Measurements from ENCODE around the gene MBNL1. TPM values are rescaled to one million over a fixed set of nuclear protein-coding genes. Genes with fewer than 3 reads are reported as not detected.

The MBNL1 gene
- total RNA-seq, 2 experiments from 2014 or later, result 385 to 392 TPM

DNA sequence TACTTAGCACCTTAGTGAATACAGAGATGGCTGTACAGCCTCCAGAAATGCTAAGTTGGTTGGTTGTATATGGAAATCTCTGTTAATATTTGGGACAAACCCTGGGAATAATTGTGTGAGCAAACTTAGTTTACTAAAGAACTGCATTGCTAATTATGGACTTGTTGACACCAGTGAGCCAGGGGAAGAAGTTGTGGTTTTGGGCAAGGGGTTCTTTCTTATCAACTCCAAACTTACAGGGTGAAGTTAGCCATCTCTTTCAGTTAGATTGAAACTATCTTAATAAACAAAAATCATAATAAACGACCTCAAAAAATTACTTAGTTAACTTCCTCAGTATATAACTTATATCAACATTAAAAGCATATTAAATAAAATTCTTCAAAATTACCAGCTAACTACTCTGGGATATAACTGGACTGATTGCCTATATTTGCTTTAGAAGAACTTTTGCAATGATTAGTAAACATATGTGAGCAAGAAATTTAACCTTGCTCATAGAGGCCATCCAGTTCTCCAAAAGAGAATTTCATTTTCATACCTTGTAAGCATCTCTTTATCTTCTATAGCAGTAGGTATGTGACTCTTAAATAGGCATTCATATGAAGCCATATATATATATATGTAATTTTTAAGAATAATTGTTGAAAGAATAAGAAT is 24.7 kb downstream of the MBNL1 start:
- Mint-ChIP-seq H3K9me3 (no peaks in the 10 kb centered on the region), H3K4me3 (no peak overlapping the region), H3K36me3 (peaks cover 31% of the 10 kb centered on the region), H3K27ac (peak overlapping the region; percentile 23), H3K27me3 (no peaks in the 10 kb centered on the region), H3K4me1 (peaks cover 67% of the 10 kb centered on the region)
- no peak for DNase-seq

GRCh38 chr3:152295344-152295743 is 26.6 kb downstream of the MBNL1 start:
- H3K36me3 Mint-ChIP-seq, result peaks cover 41% of the 10 kb centered on the region
- H3K4me3 Mint-ChIP-seq, result no peak overlapping the region
- peak overlapping the region; percentile 70 for H3K27ac Mint-ChIP-seq
- no peak for DNase-seq
- peaks cover 73% of the 10 kb centered on the region for H3K4me1 Mint-ChIP-seq
- no peaks in the 10 kb centered on the region for H3K27me3 Mint-ChIP-seq
- H3K9me3 Mint-ChIP-seq, result no peaks in the 10 kb centered on the region

DNA sequence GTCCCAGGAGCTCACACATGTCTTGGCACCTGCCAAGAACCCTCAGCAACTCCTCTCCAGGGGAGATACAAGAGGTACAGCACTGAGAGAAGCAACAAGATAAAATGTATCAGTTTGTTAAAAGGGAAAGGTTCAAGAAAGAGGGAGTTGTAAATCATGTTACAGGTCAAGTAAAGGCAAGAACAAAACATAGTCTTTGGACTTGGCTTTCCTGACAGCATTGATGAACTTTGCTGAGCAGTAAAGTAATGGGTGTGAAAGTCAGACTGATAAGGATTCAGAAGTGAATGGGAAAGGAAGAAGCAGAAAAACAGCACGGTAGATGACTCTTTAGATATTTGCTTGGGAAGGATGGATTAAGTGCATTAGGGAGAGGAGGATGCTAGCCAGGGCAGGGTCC is 27.1 kb downstream of the MBNL1 start:
- peaks cover 72% of the 10 kb centered on the region for H3K4me1 Mint-ChIP-seq

GRCh38 chr3:152296382-152296781 is 27.7 kb downstream of the MBNL1 start:
- no peaks in the 10 kb centered on the region for H3K9me3 Mint-ChIP-seq
- peak overlapping the region; percentile 70 for H3K27ac Mint-ChIP-seq
- peaks cover 72% of the 10 kb centered on the region for H3K4me1 Mint-ChIP-seq
- DNase-seq, result no peak
- no peaks in the 10 kb centered on the region for H3K27me3 Mint-ChIP-seq
- H3K36me3 Mint-ChIP-seq, result peaks cover 46% of the 10 kb centered on the region
- no peak overlapping the region for H3K4me3 Mint-ChIP-seq

More for the DNA sequence above, 27.1 kb downstream of the MBNL1 start:
- Mint-ChIP-seq H3K9me3 (no peaks in the 10 kb centered on the region), H3K36me3 (peaks cover 45% of the 10 kb centered on the region), H3K27ac (peak overlapping the region; percentile 70), H3K4me3 (no peak overlapping the region), H3K27me3 (no peaks in the 10 kb centered on the region)
- DNase-seq, result no peak

GRCh38 chr3:152296971-152297370 is 28.2 kb downstream of the MBNL1 start:
- no peak for DNase-seq
- H3K4me3 Mint-ChIP-seq, result no peak overlapping the region
- peak overlapping the region; percentile 70 for H3K27ac Mint-ChIP-seq
- H3K4me1 Mint-ChIP-seq, result peaks cover 72% of the 10 kb centered on the region
- H3K27me3 Mint-ChIP-seq, result no peaks in the 10 kb centered on the region
- H3K9me3 Mint-ChIP-seq, result no peaks in the 10 kb centered on the region
- H3K36me3 Mint-ChIP-seq, result peaks cover 43% of the 10 kb centered on the region

- Mint-ChIP-seq H3K4me3 (peak overlapping the region; percentile 77), H3K27ac (peak overlapping the region; percentile 98), H3K9me3 (no peaks in the 10 kb centered on the region), H3K27me3 (no peaks in the 10 kb centered on the region), H3K36me3 (peaks cover 43% of the 10 kb centered on the region), H3K4me1 (peaks cover 73% of the 10 kb centered on the region)
- DNase-seq, result peak; percentile 65
These were observed 29.9 kb downstream of the MBNL1 start for GRCh38 chr3:152298393-152299248.

GRCh38 chr3:152299249-152299976 is 30.7 kb downstream of the MBNL1 start:
- Mint-ChIP-seq H3K4me3 (peak overlapping the region; percentile 77), H3K27me3 (no peaks in the 10 kb centered on the region), H3K36me3 (peaks cover 43% of the 10 kb centered on the region), H3K27ac (peak overlapping the region; percentile 98), H3K4me1 (peaks cover 77% of the 10 kb centered on the region), H3K9me3 (no peaks in the 10 kb centered on the region)
- DNase-seq, result no peak

GRCh38 chr3:152300029-152300731 is 31.5 kb downstream of the MBNL1 start:
- no peaks in the 10 kb centered on the region for H3K9me3 Mint-ChIP-seq
- H3K27ac Mint-ChIP-seq, result peak overlapping the region; percentile 98
- peaks cover 80% of the 10 kb centered on the region for H3K4me1 Mint-ChIP-seq
- peak overlapping the region; percentile 77 for H3K4me3 Mint-ChIP-seq
- H3K27me3 Mint-ChIP-seq, result no peaks in the 10 kb centered on the region
- peaks cover 43% of the 10 kb centered on the region for H3K36me3 Mint-ChIP-seq
- DNase-seq, result no peak

DNA sequence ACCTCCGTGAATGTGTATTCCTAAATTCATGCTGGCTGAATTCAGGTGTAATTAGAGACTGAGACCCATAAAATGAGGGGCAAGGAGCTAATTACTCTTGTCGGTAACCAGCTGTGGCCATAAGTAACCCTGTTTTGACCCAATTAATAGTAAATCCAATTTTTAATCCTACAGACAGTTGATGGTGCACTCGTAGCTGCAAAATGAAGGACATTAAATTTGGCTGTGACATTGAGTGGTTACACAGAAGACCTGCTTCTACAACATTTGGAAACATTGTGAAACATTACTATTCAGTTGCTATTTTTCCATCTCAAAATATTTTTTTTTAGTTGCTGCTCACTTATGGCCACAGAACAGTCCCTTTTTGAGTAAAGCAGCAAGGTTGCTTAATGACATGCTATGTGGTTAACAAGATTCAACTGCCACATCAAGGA is 33.0 kb downstream of the MBNL1 start:
- H3K36me3 Mint-ChIP-seq, result peaks cover 44% of the 10 kb centered on the region
- DNase-seq, result no peak
- peaks cover 77% of the 10 kb centered on the region for H3K4me1 Mint-ChIP-seq
- no peaks in the 10 kb centered on the region for H3K27me3 Mint-ChIP-seq
- H3K4me3 Mint-ChIP-seq, result peak overlapping the region; percentile 47
- H3K27ac Mint-ChIP-seq, result peak overlapping the region; percentile 85
- no peaks in the 10 kb centered on the region for H3K9me3 Mint-ChIP-seq

DNA sequence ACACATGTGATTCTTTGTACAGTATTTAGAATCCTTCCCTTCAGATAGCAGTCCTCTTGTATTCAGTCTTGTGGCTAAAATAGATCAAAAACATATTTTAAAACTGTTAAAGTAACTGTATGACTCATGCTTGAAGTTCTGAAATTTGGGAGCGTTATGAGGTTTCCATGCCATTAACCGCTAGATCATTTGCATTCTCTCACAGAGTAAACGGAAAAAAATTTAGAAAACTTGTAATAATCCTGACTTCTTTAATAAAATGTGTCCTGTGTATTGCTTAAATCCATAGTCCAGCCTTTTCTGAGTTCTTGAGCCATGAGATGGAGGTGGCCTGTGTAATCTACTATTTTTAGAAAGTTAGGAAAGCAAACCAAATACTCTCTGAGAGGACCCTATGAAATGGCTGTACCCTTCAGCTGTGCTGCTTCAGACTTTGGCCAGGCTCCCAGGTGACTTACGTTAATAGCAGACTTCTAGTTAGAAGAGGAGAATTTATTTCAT is 33.8 kb downstream of the MBNL1 start:
- Mint-ChIP-seq H3K27me3 (no peaks in the 10 kb centered on the region), H3K27ac (peak overlapping the region; percentile 85)

DNA sequence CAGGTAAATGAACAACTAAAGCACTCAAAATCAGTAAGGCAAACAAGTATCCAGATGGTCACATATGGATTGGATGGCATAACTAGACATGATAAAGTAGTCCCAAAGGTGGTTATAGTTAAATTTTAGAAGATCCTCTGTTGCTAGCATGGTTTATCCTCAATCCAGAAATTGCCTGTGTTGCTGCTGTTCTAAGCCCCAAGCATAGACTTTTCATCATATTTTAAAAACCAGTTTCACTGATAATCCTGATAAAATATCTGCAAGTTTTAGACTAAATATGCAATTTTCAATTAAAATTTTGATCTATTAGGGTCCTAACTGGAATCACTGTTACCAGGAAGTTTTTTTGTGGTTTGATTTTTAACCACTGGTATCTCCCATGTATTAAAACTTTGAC is 35.4 kb downstream of the MBNL1 start:
- peaks cover 39% of the 10 kb centered on the region for H3K36me3 Mint-ChIP-seq
- H3K9me3 Mint-ChIP-seq, result no peaks in the 10 kb centered on the region
- H3K27ac Mint-ChIP-seq, result no peak overlapping the region
- H3K4me3 Mint-ChIP-seq, result no peak overlapping the region
- H3K27me3 Mint-ChIP-seq, result no peaks in the 10 kb centered on the region
- peaks cover 83% of the 10 kb centered on the region for H3K4me1 Mint-ChIP-seq
- DNase-seq, result no peak

More for the DNA sequence above, 33.8 kb downstream of the MBNL1 start:
- DNase-seq, result no peak
- Mint-ChIP-seq H3K36me3 (peaks cover 46% of the 10 kb centered on the region), H3K4me1 (peaks cover 78% of the 10 kb centered on the region), H3K4me3 (peak overlapping the region; percentile 43), H3K9me3 (no peaks in the 10 kb centered on the region)

DNA sequence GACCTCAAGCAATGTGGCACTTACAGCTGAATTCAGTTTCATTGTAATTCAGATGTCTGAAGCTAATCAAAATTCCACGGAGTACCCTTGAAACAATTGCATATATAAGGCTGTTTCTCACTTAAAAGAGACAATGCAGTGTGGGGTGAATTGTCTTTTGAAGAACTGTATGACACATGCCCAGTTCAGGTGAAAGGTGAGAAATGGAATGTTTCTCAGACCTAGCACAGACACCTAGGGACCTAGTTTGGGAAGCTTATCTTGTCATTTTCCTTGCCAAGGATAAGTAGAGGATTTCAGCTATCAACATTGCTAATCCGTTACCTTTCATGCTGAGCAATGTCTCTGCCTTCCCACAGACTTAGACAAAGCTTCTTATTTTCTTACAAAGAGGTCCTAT is 36.3 kb downstream of the MBNL1 start:
- H3K27ac Mint-ChIP-seq, result peak overlapping the region; percentile 79
- DNase-seq, result no peak
- no peak overlapping the region for H3K4me3 Mint-ChIP-seq
- H3K36me3 Mint-ChIP-seq, result peaks cover 31% of the 10 kb centered on the region
- peaks cover 83% of the 10 kb centered on the region for H3K4me1 Mint-ChIP-seq
- H3K9me3 Mint-ChIP-seq, result no peaks in the 10 kb centered on the region
- no peaks in the 10 kb centered on the region for H3K27me3 Mint-ChIP-seq

DNA sequence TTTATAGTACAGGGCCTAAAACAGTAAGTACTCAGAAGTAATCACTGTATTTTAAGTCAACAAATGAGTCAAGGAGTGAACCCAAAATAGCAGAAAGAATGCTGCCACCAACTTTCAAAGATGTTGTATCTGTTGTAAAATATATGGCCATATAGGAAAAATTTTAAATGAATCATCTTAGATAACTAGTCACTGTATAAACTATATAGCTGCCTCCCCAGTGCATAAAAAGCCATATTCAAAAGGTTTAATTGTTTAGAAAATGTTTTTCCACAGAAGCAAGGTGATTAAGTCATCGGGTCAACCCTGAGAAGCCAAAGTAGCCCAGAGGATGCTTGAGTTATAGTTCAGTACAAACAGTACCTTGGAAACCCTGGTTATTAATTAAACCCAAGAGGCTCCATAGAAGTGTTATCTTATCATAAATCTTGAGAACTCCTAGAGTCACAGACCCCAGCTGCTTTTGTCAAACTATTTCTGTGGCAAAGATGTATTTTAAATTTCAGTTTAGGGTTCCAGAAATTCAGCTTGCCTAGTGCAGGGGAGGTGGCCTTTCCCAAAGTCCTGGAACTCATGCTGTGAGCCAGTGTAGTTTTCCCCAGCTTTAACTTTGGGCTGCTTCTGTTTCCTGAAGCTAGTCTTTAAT is 39.2 kb downstream of the MBNL1 start:
- Mint-ChIP-seq H3K36me3 (peaks cover 27% of the 10 kb centered on the region), H3K27ac (peak overlapping the region; percentile 74), H3K9me3 (no peaks in the 10 kb centered on the region), H3K27me3 (no peaks in the 10 kb centered on the region), H3K4me1 (peaks cover 69% of the 10 kb centered on the region), H3K4me3 (no peak overlapping the region)
- DNase-seq, result no peak

GRCh38 chr3:152308475-152308844 is 39.7 kb downstream of the MBNL1 start:
- Mint-ChIP-seq H3K27ac (peak overlapping the region; percentile 74), H3K27me3 (no peaks in the 10 kb centered on the region), H3K4me1 (peaks cover 69% of the 10 kb centered on the region), H3K9me3 (no peaks in the 10 kb centered on the region), H3K4me3 (no peak overlapping the region), H3K36me3 (peaks cover 30% of the 10 kb centered on the region)
- DNase-seq, result no peak

Measured in activated naive CD8-positive, alpha-beta T cell treated with anti-CD3 and anti-CD28 coated beads for 36 hours (primary cell).